GM10248 (cell line): ENCODE data around the gene PACRG.
"Not testable (repeated sequence)": the region's sequence is repeated elsewhere in the genome, so short reads cannot be mapped to it uniquely, and the experiment has no call there.

Experiments
- CTCF ChIA-PET: fragments of 300-600 bp; sonication (Branson Sonifier 250); formaldehyde crosslinking; extraction: SDS; loops from one replicate; lab custom pipeline; 2021; ENCODE audit warnings: antibody characterized with exemption; lab: Yijun Ruan, JAX
- POLR2A ChIA-PET: fragments of 350-650 bp; sonication (Branson Sonifier 250); formaldehyde crosslinking; extraction: SDS; loops from one replicate; lab custom pipeline; 2020; ENCODE audit warnings: antibody characterized with exemption; lab: Yijun Ruan, JAX
- DNase-seq: peaks from one replicate; pipeline ENCODE4 v3.0.0; 2012; ENCODE audit errors: extremely low spot score
- CTCF ChIP-seq: IDR thresholded peaks from 2 replicates; pipeline ENCODE4 v1.5.1; 2012; ENCODE audit warnings: mild to moderate bottlenecking, low read depth; ENCODE audit errors: extremely low read depth, missing control alignments, control extremely low read depth

The PACRG gene

DNA sequence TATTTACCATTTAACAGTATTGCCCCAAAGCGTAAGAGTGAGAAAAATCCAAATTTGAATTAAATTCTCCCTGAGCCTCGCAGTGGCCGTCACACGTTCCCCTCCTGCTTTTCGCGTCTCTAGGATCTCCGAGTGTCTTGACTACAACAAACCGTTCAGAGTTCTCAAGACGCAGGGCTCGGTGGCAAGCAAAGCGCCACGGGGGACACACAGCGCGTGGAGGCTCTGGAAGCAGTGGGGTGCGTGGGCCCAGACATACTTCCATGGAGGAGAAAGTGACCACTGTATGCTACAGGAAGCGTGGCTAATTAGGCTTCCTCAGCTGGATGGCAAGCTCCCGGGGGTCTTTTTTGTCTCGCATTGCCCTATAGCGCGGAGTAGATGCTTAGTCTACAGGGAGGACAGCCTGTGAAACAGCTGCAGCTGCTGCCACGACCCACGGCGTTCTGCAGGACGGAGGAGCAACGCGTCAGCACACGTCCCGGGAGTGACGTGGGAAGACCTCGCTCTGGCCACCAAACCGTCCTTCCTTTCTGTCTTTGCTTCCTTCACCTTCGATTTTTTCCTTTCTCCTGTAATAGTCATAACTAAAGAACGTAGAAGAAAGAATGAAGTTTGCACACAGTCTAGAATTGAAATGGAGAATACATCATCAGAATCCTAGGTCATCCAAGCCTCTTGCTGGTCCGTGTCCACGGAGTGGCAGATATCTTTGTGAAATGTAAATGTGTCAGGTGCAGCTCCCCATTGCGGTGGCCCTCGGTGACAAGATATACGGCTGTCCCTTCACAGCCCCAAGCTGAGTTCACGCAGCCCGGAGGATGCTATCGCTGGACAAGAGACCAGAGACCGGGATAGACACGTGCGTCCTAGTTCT, 582.6 kb downstream of the PACRG start:
- ChIA-PET POLR2A (no interaction called here), CTCF (no interaction called here)
- DNase-seq = no peak
- TF ChIP-seq CTCF = no peak

GRCh38 chr6:163310973-163311383, 583.2 kb downstream of the PACRG start:
- no peak for TF ChIP-seq CTCF
- no peak for DNase-seq
- POLR2A ChIA-PET = no interaction called here
- CTCF ChIA-PET = no interaction called here

DNA sequence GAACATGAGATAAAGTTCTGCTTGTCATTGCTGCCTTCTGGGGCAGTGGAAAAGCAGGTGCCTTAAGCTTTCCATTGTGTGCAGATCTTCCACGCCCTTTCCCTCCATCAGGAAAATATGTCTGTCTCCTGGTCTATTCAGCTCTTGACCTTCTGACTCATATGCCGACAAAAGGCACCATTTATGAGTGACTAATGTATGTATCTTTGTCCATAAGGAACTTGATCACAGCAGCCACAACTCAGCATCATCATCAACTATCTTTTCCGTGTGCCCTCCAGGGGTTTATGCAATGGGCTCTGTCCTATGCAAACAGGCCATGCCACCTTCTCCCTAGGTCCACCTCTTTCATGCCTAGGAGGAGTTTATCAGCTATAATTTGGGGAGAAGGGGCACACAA, 584.1 kb downstream of the PACRG start:
- CTCF ChIA-PET = interaction anchor here (1.4 kb wide), 1 partner anchor 11 kb away, joined by 3 read pairs; no protein-coding TSS in a partner anchor
- no peak for DNase-seq
- POLR2A ChIA-PET = no interaction called here
- TF ChIP-seq CTCF = no peak

DNA sequence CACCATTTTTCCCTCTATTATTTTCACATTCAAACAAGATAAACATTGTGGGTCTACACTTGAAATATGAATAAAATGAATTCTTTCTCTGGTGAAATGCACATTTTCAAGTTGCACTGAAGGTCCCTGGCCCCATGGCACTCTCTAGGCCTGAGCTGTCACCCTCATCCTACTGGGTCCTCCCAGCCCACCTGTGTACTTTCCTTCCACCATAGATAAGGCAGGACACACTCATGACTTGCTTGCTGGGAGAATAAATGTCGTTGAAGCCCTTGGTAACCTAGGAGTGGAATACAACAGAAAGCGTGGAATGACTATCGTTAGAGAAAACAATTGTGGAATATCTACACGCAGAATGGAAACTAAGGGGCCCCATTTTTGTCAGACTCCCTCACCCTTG, 585.8 kb downstream of the PACRG start:
- ChIA-PET CTCF (no interaction called here), POLR2A (no interaction called here)
- DNase-seq = no peak
- no peak for TF ChIP-seq CTCF

GRCh38 chr6:163313981-163314380, 586.2 kb downstream of the PACRG start:
- CTCF ChIA-PET = no interaction called here
- POLR2A ChIA-PET = no interaction called here
- TF ChIP-seq CTCF = no peak
- no peak for DNase-seq

DNA sequence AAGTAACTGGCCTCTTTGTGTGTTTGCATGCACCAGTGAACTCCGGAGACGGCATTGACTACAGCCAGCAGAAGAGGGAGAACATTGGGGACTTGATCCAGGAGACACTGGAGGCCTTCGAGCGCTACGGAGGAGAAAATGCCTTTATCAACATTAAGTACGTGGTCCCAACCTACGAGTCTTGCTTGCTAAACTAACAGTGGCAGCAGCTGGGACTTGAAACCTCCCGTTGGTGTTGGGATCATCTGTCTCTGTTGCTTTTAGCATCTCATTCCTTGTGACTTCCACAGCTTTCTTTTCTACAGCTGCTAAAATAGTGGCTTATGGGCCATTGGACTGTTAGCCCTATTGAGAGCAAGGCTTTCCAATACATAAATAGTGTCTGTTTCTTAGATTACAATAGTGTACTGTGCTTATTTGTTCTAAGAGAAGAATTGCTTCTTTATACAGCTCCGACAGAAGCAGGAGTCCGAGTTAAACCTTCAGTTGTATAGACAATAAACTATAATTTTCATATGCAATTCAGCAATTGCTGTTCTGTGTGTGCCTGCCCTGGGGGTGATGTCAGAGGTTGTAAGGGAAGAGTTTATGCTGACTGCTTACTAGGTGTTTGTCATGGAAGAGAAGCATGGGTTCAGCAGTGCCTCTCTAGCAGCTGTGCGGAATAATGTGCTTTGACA, 587.2 kb downstream of the PACRG start:
- ChIA-PET CTCF (no interaction called here), POLR2A (no interaction called here)
- DNase-seq = no peak
- no peak for TF ChIP-seq CTCF

DNA sequence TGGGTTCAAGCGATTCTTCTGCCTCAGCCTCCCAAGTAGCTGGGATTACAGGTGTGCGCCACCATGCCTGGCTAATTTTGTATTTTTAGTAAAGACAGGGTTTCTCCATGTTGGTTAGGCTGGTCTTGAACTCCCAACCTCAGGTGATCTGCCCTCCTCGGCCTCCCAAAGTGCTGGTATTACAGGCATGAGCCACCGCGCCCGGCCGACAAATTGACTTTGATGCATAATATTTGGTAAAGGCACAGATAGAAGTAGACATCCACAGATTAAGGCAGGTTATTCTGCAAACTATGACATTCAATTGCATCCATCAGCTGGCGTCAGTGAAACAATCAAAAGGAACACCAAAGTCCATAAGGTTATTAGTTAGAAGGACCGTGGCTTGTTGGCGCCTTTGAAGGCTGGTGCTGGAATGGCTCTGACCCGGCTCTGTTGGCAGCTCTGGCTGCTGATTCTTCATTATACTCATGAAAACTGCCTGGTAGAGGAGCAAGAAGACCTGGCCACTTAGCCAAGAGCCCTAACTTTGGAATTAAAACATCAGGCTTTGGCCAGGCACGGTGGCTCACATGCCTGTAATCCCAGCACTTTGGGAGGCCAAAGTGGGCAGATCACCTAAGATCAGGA, 589.2 kb downstream of the PACRG start:
- POLR2A ChIA-PET, DNase-seq: not testable (repeated sequence)
- CTCF ChIA-PET = interaction anchor here (1.1 kb wide), 1 partner anchor 10 kb away, joined by 3 read pairs; no protein-coding TSS in a partner anchor
